ENCODE measurements around the gene FMNL2. TPM values are rescaled to one million over a fixed set of nuclear protein-coding genes. Genes with fewer than 3 reads are reported as not detected.

The FMNL2 gene
- total RNA-seq, 1 donor from 2014 or later = 34.3 TPM

GRCh38 chr2:152339556-152340286, 4.7 kb downstream of the FMNL2 start:
- H3K36me3 Mint-ChIP-seq (ENCODE audit: low read depth, unreplicated experiment) = peaks cover 11% of the 10 kb centered on the region

GRCh38 chr2:152342259-152343046, 7.5 kb downstream of the FMNL2 start:
- Mint-ChIP-seq H3K27ac (ENCODE audit: unreplicated experiment) (no peak overlapping the region), H3K4me1 (ENCODE audit: low read depth, unreplicated experiment) (peaks cover 16% of the 10 kb centered on the region), H3K9me3 (ENCODE audit: unreplicated experiment) (no peaks in the 10 kb centered on the region), H3K36me3 (ENCODE audit: low read depth, unreplicated experiment) (peaks cover 13% of the 10 kb centered on the region), H3K27me3 (ENCODE audit: low read depth, unreplicated experiment) (peaks cover 21% of the 10 kb centered on the region), H3K4me3 (ENCODE audit: unreplicated experiment) (no peak overlapping the region)
- H3K9ac ChIP-seq (ENCODE audit: low read length) = no peak overlapping the region
- peaks cover 63% of the 10 kb centered on the region for H3K79me2 ChIP-seq (ENCODE audit: insufficient read depth, low read length)
- no peak overlapping the region for H3K4me2 ChIP-seq (ENCODE audit: low read length)
- no peak overlapping the region for H3K4me3 ChIP-seq (ENCODE audit: insufficient read depth, low read depth, low read length)
- peaks cover 93% of the 10 kb centered on the region for H4K20me1 ChIP-seq (ENCODE audit: insufficient read depth, low read length)
- TF ChIP-seq, protein P1, sequence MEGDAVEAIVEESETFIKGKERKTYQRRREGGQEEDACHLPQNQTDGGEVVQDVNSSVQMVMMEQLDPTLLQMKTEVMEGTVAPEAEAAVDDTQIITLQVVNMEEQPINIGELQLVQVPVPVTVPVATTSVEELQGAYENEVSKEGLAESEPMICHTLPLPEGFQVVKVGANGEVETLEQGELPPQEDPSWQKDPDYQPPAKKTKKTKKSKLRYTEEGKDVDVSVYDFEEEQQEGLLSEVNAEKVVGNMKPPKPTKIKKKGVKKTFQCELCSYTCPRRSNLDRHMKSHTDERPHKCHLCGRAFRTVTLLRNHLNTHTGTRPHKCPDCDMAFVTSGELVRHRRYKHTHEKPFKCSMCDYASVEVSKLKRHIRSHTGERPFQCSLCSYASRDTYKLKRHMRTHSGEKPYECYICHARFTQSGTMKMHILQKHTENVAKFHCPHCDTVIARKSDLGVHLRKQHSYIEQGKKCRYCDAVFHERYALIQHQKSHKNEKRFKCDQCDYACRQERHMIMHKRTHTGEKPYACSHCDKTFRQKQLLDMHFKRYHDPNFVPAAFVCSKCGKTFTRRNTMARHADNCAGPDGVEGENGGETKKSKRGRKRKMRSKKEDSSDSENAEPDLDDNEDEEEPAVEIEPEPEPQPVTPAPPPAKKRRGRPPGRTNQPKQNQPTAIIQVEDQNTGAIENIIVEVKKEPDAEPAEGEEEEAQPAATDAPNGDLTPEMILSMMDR (IDR thresholded peaks at IDR 0.05; ENCODE audit: insufficient read depth, low read depth, low read length) = no peak
- TF ChIP-seq EZH2 (IDR thresholded peaks at IDR 0.05; ENCODE audit: insufficient read depth, low read length) = no peak
- no peak overlapping the region for H2AFZ ChIP-seq (ENCODE audit: low read depth, low read length)
- H3K9me3 ChIP-seq (ENCODE audit: insufficient read depth, low read depth, low read length) = no peaks in the 10 kb centered on the region
- FAIRE-seq = no peak
- H3K27me3 ChIP-seq (ENCODE audit: insufficient read depth, low read length) = peaks cover 6% of the 10 kb centered on the region
- H3K36me3 ChIP-seq (ENCODE audit: insufficient read depth, low read length) = no peaks in the 10 kb centered on the region
- H3K27ac ChIP-seq (ENCODE audit: low read depth, low read length) = no peak overlapping the region
- DNase-seq (ENCODE audit: low read depth) = no peak
- peaks cover 4% of the 10 kb centered on the region for H3K4me1 ChIP-seq (ENCODE audit: insufficient read depth, low read length)

More at GRCh38 chr2:152339556-152340286, 4.7 kb downstream of the FMNL2 start:
- Histone ChIP-seq H3K9me3 (ENCODE audit: insufficient read depth, low read depth, low read length) (no peaks in the 10 kb centered on the region), H3K36me3 (ENCODE audit: insufficient read depth, low read length) (no peaks in the 10 kb centered on the region), H2AFZ (ENCODE audit: low read depth, low read length) (no peak overlapping the region), H3K4me1 (ENCODE audit: insufficient read depth, low read length) (peaks cover 6% of the 10 kb centered on the region), H3K27me3 (ENCODE audit: insufficient read depth, low read length) (peaks cover 6% of the 10 kb centered on the region), H3K79me2 (ENCODE audit: insufficient read depth, low read length) (peaks cover 81% of the 10 kb centered on the region), H4K20me1 (ENCODE audit: insufficient read depth, low read length) (peaks cover 83% of the 10 kb centered on the region), H3K27ac (ENCODE audit: low read depth, low read length) (no peak overlapping the region), H3K9ac (ENCODE audit: low read length) (no peak overlapping the region), H3K4me3 (ENCODE audit: insufficient read depth, low read depth, low read length) (no peak overlapping the region), H3K4me2 (ENCODE audit: low read length) (no peak overlapping the region)
- DNase-seq (ENCODE audit: low read depth) = no peak
- FAIRE-seq = no peak
- Mint-ChIP-seq H3K27me3 (ENCODE audit: low read depth, unreplicated experiment) (peaks cover 18% of the 10 kb centered on the region), H3K4me1 (ENCODE audit: low read depth, unreplicated experiment) (peaks cover 16% of the 10 kb centered on the region), H3K27ac (ENCODE audit: unreplicated experiment) (no peak overlapping the region), H3K9me3 (ENCODE audit: unreplicated experiment) (no peaks in the 10 kb centered on the region), H3K4me3 (ENCODE audit: unreplicated experiment) (no peak overlapping the region)
- TF ChIP-seq, protein P1 (IDR thresholded peaks at IDR 0.05; ENCODE audit: insufficient read depth, low read depth, low read length) = no peak
- TF ChIP-seq EZH2 (IDR thresholded peaks at IDR 0.05; ENCODE audit: insufficient read depth, low read length) = no peak

All from astrocyte (in vitro differentiated cells and primary cell).